ENCODE data around the gene EPN2. TPM values are rescaled to one million over a fixed set of nuclear protein-coding genes. Genes with fewer than 3 reads are reported as not detected.
A peak's percentile ranks its signal among the peaks of the same experiment; 100 is the strongest.

The EPN2 gene
- total RNA-seq, 4 donors from 2014 or later = 30.7 to 156 (median 45.1) TPM

GRCh38 chr17:19372439-19372838 is 135.3 kb downstream of the EPN2 start:
- no peaks in the 10 kb centered on the region for H3K9me3 ChIP-seq
- peaks cover 0 to 32% (median 8%) of the 10 kb centered on the region in 3 donors for H3K4me1 ChIP-seq
- no peak overlapping the region for H3K4me3 ChIP-seq
- no peaks in the 10 kb centered on the region for H3K36me3 ChIP-seq
- WGBS, 2 donors (ENCODE audit: low coverage in 1 of 2) = 56% methylated on average over 5 of the region's 12 CpGs; no CpG with 5 or more reads in 1 of the 2 donors
- H3K27me3 ChIP-seq = no peaks in the 10 kb centered on the region
- no peak overlapping the region for H3K27ac ChIP-seq
- TF ChIP-seq EP300 (IDR thresholded peaks at IDR 0.05) (no peak), POLR2A (IDR thresholded peaks at IDR 0.05) (no peak), POLR2AphosphoS5 (IDR thresholded peaks at IDR 0.05) (no peak), CTCF (IDR thresholded peaks at IDR 0.05) (no peak)
- no peak for ATAC-seq

- H3K36me3 ChIP-seq = no peaks in the 10 kb centered on the region
- no peaks in the 10 kb centered on the region for H3K27me3 ChIP-seq
- TF ChIP-seq CTCF (IDR thresholded peaks at IDR 0.05) (no peak), POLR2AphosphoS5 (IDR thresholded peaks at IDR 0.05) (no peak), EP300 (IDR thresholded peaks at IDR 0.05) (no peak), POLR2A (IDR thresholded peaks at IDR 0.05) (no peak)
- WGBS, 2 donors (ENCODE audit: low coverage in 1 of 2) = 87 to 100% methylated on average over 1 to 7 of the region's 8 CpGs
- H3K9me3 ChIP-seq = no peaks in the 10 kb centered on the region
- no peak for ATAC-seq
- peaks cover 0 to 32% (median 8%) of the 10 kb centered on the region in 3 donors for H3K4me1 ChIP-seq
- no peak overlapping the region for H3K27ac ChIP-seq
- H3K4me3 ChIP-seq = no peak overlapping the region
Observed at GRCh38 chr17:19372866-19373504, 135.8 kb downstream of the EPN2 start.

- no peaks in the 10 kb centered on the region for H3K27me3 ChIP-seq
- H3K9me3 ChIP-seq = no peaks in the 10 kb centered on the region
- 83 to 89% methylated on average over 3 to 5 of the region's 5 CpGs for WGBS, 2 donors (ENCODE audit: low coverage in 1 of 2)
- H3K4me1 ChIP-seq = peaks cover 0 to 37% (median 9%) of the 10 kb centered on the region in 3 donors
- TF ChIP-seq EP300 (IDR thresholded peaks at IDR 0.05) (no peak), POLR2A (IDR thresholded peaks at IDR 0.05) (no peak), POLR2AphosphoS5 (IDR thresholded peaks at IDR 0.05) (no peak), CTCF (IDR thresholded peaks at IDR 0.05) (no peak)
- no peak overlapping the region for H3K4me3 ChIP-seq
- H3K36me3 ChIP-seq = no peaks in the 10 kb centered on the region
- ATAC-seq = no peak
- no peak overlapping the region for H3K27ac ChIP-seq
Observed at GRCh38 chr17:19374136-19374535, 137.0 kb downstream of the EPN2 start.

GRCh38 chr17:19375732-19376131 is 138.6 kb downstream of the EPN2 start:
- WGBS, 2 donors (ENCODE audit: low coverage in 1 of 2) = 80 to 100% methylated on average over 1 of the region's 1 CpG
- H3K27ac ChIP-seq = no peak overlapping the region
- peaks cover 0 to 39% (median 13%) of the 10 kb centered on the region in 3 donors for H3K4me1 ChIP-seq
- ATAC-seq = no peak
- peaks cover 0 to 14% of the 10 kb centered on the region in 2 donors for H3K36me3 ChIP-seq
- H3K4me3 ChIP-seq = no peak overlapping the region
- TF ChIP-seq EP300 (IDR thresholded peaks at IDR 0.05) (no peak), POLR2AphosphoS5 (IDR thresholded peaks at IDR 0.05) (no peak), CTCF (IDR thresholded peaks at IDR 0.05) (no peak)
- H3K27me3 ChIP-seq = no peaks in the 10 kb centered on the region
- no peaks in the 10 kb centered on the region for H3K9me3 ChIP-seq

GRCh38 chr17:19376811-19377210 is 139.6 kb downstream of the EPN2 start:
- Histone ChIP-seq H3K4me1 (peaks cover 0 to 48% (median 13%) of the 10 kb centered on the region in 3 donors), H3K27me3 (no peaks in the 10 kb centered on the region), H3K9me3 (no peaks in the 10 kb centered on the region), H3K36me3 (peaks cover 0 to 25% of the 10 kb centered on the region in 2 donors), H3K27ac (peak overlapping the region; percentile 78 to 98 (median 94)), H3K4me3 (peak overlapping the region; percentile 55 to 67)
- 25 to 63% methylated on average over 2 of the region's 2 CpGs for WGBS, 2 donors (ENCODE audit: low coverage in 1 of 2)
- ATAC-seq = no peak
- TF ChIP-seq POLR2AphosphoS5 (IDR thresholded peaks at IDR 0.05) (no peak), CTCF (IDR thresholded peaks at IDR 0.05) (no peak), POLR2A (IDR thresholded peaks at IDR 0.05) (no peak), EP300 (IDR thresholded peaks at IDR 0.05) (no peak)
